Measurements from ENCODE around the gene EIF4B. TPM values are rescaled to one million over a fixed set of nuclear protein-coding genes. Genes with fewer than 3 reads are reported as not detected.

EIF4B gene
- total RNA-seq, 1 donor from 2014 or later = 544 TPM

- peaks cover 55% of the 10 kb centered on the region for H3K4me1 Mint-ChIP-seq
Observed at GRCh38 chr12:52969166-52969795, 37.0 kb upstream of the EIF4B start.

GRCh38 chr12:52969828-52970569 lies 36.3 kb upstream of the EIF4B start:
- Mint-ChIP-seq H3K4me1 (peaks cover 56% of the 10 kb centered on the region), H3K4me3 (peak overlapping the region; percentile 3), H3K9me3 (no peaks in the 10 kb centered on the region), H3K27ac (peak overlapping the region; percentile 96), H3K36me3 (no peaks in the 10 kb centered on the region), H3K27me3 (ENCODE audit: low read depth) (no peaks in the 10 kb centered on the region)
- TF ChIP-seq, protein P1, sequence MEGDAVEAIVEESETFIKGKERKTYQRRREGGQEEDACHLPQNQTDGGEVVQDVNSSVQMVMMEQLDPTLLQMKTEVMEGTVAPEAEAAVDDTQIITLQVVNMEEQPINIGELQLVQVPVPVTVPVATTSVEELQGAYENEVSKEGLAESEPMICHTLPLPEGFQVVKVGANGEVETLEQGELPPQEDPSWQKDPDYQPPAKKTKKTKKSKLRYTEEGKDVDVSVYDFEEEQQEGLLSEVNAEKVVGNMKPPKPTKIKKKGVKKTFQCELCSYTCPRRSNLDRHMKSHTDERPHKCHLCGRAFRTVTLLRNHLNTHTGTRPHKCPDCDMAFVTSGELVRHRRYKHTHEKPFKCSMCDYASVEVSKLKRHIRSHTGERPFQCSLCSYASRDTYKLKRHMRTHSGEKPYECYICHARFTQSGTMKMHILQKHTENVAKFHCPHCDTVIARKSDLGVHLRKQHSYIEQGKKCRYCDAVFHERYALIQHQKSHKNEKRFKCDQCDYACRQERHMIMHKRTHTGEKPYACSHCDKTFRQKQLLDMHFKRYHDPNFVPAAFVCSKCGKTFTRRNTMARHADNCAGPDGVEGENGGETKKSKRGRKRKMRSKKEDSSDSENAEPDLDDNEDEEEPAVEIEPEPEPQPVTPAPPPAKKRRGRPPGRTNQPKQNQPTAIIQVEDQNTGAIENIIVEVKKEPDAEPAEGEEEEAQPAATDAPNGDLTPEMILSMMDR (IDR thresholded peaks at IDR 0.05; ENCODE audit: unreplicated experiment) = no peak
- peak in 1 of 2 experiments; percentile 50 for DNase-seq (ENCODE audit: low spot score in 2 of 2, unreplicated experiment in 2 of 2)

More at GRCh38 chr12:52969166-52969795, 37.0 kb upstream of the EIF4B start:
- peak overlapping the region; percentile 3 for H3K4me3 Mint-ChIP-seq
- no peaks in the 10 kb centered on the region for H3K36me3 Mint-ChIP-seq
- no peaks in the 10 kb centered on the region for H3K27me3 Mint-ChIP-seq (ENCODE audit: low read depth)
- H3K9me3 Mint-ChIP-seq = no peaks in the 10 kb centered on the region
- H3K27ac Mint-ChIP-seq = peak overlapping the region; percentile 96
- DNase-seq (ENCODE audit: low spot score in 2 of 2, unreplicated experiment in 2 of 2) = no peak
- TF ChIP-seq, protein P1 (IDR thresholded peaks at IDR 0.05; ENCODE audit: unreplicated experiment) = no peak

DNA sequence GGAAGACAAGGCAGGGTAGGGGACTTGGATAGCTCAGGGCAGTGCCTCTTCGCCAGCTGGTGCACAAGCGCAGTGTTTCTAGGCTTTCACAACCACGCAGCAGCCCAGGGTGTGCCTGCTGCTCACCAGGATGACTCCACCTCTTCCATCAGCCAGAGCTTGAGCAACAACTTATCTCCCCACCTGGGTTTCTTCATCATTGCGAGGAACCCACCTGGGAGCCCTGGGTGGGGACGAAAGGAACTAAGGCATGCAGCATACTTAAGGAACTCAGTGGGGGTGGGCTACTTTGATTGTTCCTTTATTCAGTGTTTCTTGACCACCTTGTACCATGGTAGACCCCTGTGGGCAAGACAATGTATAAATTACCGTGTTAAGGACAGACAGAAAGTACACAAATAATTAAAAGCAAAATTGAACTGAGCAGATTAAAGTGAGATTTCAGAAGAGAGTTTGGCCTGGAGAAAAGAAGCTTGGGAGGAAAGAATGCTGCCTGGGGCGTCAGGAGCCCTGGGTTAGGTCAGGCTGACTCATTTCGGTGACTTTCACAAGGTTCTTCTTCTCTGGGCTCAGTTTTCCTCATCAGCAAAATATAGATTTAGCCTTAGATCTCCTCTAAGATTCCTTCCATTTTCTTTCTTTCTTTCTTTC lies 34.5 kb upstream of the EIF4B start:
- Mint-ChIP-seq H3K4me3 (no peak overlapping the region), H3K27ac (peak overlapping the region; percentile 96), H3K4me1 (peaks cover 70% of the 10 kb centered on the region), H3K9me3 (no peaks in the 10 kb centered on the region), H3K36me3 (no peaks in the 10 kb centered on the region), H3K27me3 (ENCODE audit: low read depth) (no peaks in the 10 kb centered on the region)
- no peak for DNase-seq (ENCODE audit: low spot score in 2 of 2, unreplicated experiment in 2 of 2)
- TF ChIP-seq, protein P1 (IDR thresholded peaks at IDR 0.05; ENCODE audit: unreplicated experiment) = no peak

DNA sequence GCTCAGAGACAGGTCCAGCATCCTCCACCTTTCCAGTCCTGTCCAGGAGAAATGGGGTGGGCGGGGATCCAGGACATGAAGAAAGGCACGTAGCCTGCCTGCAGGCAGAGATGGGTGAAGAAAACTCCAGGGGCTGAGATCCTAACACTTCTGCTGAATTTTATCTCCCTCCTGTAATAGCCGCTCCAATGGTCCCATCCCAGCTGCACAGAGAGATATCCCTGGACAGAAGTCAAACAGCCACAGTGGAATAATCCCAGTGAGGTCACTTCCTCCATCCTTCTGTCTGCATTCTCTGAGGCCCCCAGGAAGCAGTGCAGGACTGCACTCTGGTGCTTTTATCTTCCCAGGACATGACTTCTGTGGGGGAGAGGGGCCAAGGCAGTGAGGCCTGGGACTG lies 31.1 kb upstream of the EIF4B start:
- no peaks in the 10 kb centered on the region for H3K27me3 Mint-ChIP-seq (ENCODE audit: low read depth)
- H3K27ac Mint-ChIP-seq = peak overlapping the region; percentile 98
- no peak for DNase-seq (ENCODE audit: low spot score in 2 of 2, unreplicated experiment in 2 of 2)
- TF ChIP-seq, protein P1 (IDR thresholded peaks at IDR 0.05; ENCODE audit: unreplicated experiment) = no peak
- H3K9me3 Mint-ChIP-seq = no peaks in the 10 kb centered on the region
- H3K4me3 Mint-ChIP-seq = peak overlapping the region; percentile 14
- no peaks in the 10 kb centered on the region for H3K36me3 Mint-ChIP-seq
- H3K4me1 Mint-ChIP-seq = peaks cover 76% of the 10 kb centered on the region

DNA sequence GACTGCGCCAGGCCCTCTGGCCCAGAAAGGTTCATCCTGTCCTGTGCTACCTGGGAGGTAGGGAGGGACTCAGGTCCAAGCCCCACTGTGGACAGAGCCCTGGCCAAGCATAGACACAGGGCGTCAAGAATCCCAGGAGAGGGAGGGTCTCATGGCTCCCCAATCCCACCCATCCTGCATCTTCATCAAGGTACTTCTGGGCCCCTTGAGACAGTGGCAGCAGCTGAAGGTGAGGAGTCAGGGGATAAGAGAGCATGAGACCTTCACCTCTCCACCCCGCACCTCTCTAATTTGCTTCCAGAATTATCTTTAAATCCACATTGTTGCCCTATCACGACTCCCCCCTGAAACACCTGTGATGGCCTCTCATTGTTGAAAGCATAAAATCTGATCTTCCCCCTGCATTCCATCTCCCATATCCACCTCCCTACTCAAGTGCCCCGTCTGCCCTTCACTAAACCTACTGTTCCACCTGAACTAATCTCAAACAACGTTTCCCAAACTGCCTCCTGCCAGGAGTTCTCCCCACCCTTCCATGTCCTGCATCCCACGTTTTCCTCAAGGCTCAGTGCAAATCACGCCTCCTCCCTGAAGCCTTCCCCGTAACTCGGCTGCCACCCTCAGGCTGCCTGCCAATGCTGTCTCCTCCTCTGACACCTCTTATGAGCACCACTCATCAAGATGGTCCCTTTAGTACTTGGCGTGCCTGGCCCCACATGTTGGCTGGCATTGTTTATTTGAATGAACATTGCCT lies 30.3 kb upstream of the EIF4B start:
- Mint-ChIP-seq H3K9me3 (no peaks in the 10 kb centered on the region), H3K4me3 (peak overlapping the region; percentile 1), H3K27me3 (ENCODE audit: low read depth) (no peaks in the 10 kb centered on the region), H3K27ac (peak overlapping the region; percentile 98), H3K36me3 (no peaks in the 10 kb centered on the region), H3K4me1 (peaks cover 78% of the 10 kb centered on the region)
- TF ChIP-seq, protein P1 (IDR thresholded peaks at IDR 0.05; ENCODE audit: unreplicated experiment) = no peak
- DNase-seq (ENCODE audit: low spot score in 2 of 2, unreplicated experiment in 2 of 2) = peak in 1 of 2 experiments; percentile 44
